ENCODE measurements around the gene GSC. TPM values are rescaled to one million over a fixed set of nuclear protein-coding genes. Genes with fewer than 3 reads are reported as not detected.
"Not testable (repeated sequence)": the region's sequence is repeated elsewhere in the genome, so short reads cannot be mapped to it uniquely, and the experiment has no call there.

GSC gene
- total RNA-seq, 1 donor from 2014 or later = not detected

DNA sequence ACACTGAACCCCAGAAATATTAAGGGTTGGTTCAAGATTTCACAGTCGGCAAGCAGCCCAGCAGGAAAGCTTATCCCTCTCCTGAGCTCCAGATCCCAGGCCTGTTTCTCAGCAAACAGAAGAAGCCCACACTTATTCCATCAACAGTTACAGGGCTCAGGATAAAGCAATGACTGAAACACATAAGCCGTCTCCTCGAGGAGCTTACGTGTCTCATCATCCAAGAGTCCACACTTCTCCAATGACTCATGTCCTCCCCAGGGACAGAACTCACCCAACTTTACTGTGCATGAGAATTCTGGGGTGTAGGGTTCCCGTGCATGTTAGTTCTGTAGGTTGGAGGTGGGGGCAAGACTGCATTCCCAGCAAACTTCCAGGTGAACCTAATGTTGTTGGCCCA, 31.2 kb downstream of the GSC start:
- H3K4me1 Mint-ChIP-seq (ENCODE audit: low read depth) = peaks cover 5% of the 10 kb centered on the region
- no peaks in the 10 kb centered on the region for H3K9me3 Mint-ChIP-seq (ENCODE audit: low read depth)
- no peak for DNase-seq (ENCODE audit: low spot score, unreplicated experiment)
- H3K4me3 Mint-ChIP-seq (ENCODE audit: low read depth) = no peak overlapping the region
- no peaks in the 10 kb centered on the region for H3K36me3 Mint-ChIP-seq (ENCODE audit: insufficient read depth)
- TF ChIP-seq CTCF (IDR thresholded peaks at IDR 0.05; ENCODE audit: unreplicated experiment) = no peak
- H3K27ac Mint-ChIP-seq = no peak overlapping the region
- H3K27me3 Mint-ChIP-seq = no peaks in the 10 kb centered on the region

GRCh38 chr14:94738097-94738496, 31.8 kb downstream of the GSC start:
- Mint-ChIP-seq H3K27ac (no peak overlapping the region), H3K4me3 (ENCODE audit: low read depth) (no peak overlapping the region), H3K27me3 (no peaks in the 10 kb centered on the region), H3K9me3 (ENCODE audit: low read depth) (no peaks in the 10 kb centered on the region), H3K36me3 (ENCODE audit: insufficient read depth) (no peaks in the 10 kb centered on the region), H3K4me1 (ENCODE audit: low read depth) (peaks cover 3% of the 10 kb centered on the region)
- no peak for DNase-seq (ENCODE audit: low spot score, unreplicated experiment)
- no peak for TF ChIP-seq CTCF (IDR thresholded peaks at IDR 0.05; ENCODE audit: unreplicated experiment)

DNA sequence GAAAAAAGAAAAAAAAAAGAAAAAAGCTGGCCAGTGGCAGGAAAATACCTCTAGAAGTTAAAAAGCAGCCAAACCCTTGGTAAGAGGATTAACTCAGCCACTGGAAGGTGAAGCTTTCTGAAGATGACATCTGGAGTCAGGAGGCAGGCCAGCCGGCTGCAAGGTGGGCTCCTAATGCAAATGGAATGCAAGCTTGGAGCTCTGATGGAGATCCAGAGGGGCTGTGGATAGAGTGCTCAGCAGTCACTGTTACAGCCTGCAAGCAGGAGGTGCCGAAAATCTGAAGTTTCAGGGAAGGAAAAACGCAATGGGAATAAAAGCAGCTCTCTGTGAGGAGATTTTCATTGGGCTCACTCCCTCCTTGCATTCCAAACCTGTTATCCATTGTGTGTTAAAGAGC, 41.0 kb downstream of the GSC start:
- no peaks in the 10 kb centered on the region for H3K9me3 Mint-ChIP-seq (ENCODE audit: low read depth)
- no peak for DNase-seq (ENCODE audit: low spot score, unreplicated experiment)
- H3K27ac Mint-ChIP-seq = no peak overlapping the region

GRCh38 chr14:94728440-94728839, 41.5 kb downstream of the GSC start:
- H3K4me1 Mint-ChIP-seq (ENCODE audit: low read depth); H3K9me3 Mint-ChIP-seq (ENCODE audit: low read depth); H3K36me3 Mint-ChIP-seq (ENCODE audit: insufficient read depth); DNase-seq (ENCODE audit: low spot score, unreplicated experiment); H3K4me3 Mint-ChIP-seq (ENCODE audit: low read depth); H3K27ac Mint-ChIP-seq: not testable (repeated sequence)
- H3K27me3 Mint-ChIP-seq = peaks cover 11% of the 10 kb centered on the region

More for the DNA sequence above, 41.0 kb downstream of the GSC start:
- Mint-ChIP-seq H3K4me1 (ENCODE audit: low read depth) (peaks cover 3% of the 10 kb centered on the region), H3K36me3 (ENCODE audit: insufficient read depth) (no peaks in the 10 kb centered on the region), H3K4me3 (ENCODE audit: low read depth) (no peak overlapping the region), H3K27me3 (peaks cover 11% of the 10 kb centered on the region)
- no peak for TF ChIP-seq CTCF (IDR thresholded peaks at IDR 0.05; ENCODE audit: unreplicated experiment)

GRCh38 chr14:94726649-94727048, 43.3 kb downstream of the GSC start:
- not testable (repeated sequence) for DNase-seq (ENCODE audit: low spot score, unreplicated experiment); H3K4me3 Mint-ChIP-seq (ENCODE audit: low read depth); H3K36me3 Mint-ChIP-seq (ENCODE audit: insufficient read depth); H3K9me3 Mint-ChIP-seq (ENCODE audit: low read depth); H3K27ac Mint-ChIP-seq; H3K4me1 Mint-ChIP-seq (ENCODE audit: low read depth)
- H3K27me3 Mint-ChIP-seq = peaks cover 11% of the 10 kb centered on the region

GRCh38 chr14:94724993-94725392, 44.9 kb downstream of the GSC start:
- Mint-ChIP-seq H3K27me3 (peaks cover 11% of the 10 kb centered on the region), H3K9me3 (ENCODE audit: low read depth) (no peaks in the 10 kb centered on the region), H3K36me3 (ENCODE audit: insufficient read depth) (no peaks in the 10 kb centered on the region), H3K4me1 (ENCODE audit: low read depth) (peaks cover 3% of the 10 kb centered on the region), H3K27ac (no peak overlapping the region), H3K4me3 (ENCODE audit: low read depth) (no peak overlapping the region)
- no peak for TF ChIP-seq CTCF (IDR thresholded peaks at IDR 0.05; ENCODE audit: unreplicated experiment)
- no peak for DNase-seq (ENCODE audit: low spot score, unreplicated experiment)

Measured in progenitor cell of endocrine pancreas (in vitro differentiated cells).